ENCODE measurements around the gene EXOC4. TPM values are rescaled to one million over a fixed set of nuclear protein-coding genes. Genes with fewer than 3 reads are reported as not detected.

The EXOC4 gene
- total RNA-seq, 2 experiments from 2014 or later = 58.0 to 59.9 TPM

DNA sequence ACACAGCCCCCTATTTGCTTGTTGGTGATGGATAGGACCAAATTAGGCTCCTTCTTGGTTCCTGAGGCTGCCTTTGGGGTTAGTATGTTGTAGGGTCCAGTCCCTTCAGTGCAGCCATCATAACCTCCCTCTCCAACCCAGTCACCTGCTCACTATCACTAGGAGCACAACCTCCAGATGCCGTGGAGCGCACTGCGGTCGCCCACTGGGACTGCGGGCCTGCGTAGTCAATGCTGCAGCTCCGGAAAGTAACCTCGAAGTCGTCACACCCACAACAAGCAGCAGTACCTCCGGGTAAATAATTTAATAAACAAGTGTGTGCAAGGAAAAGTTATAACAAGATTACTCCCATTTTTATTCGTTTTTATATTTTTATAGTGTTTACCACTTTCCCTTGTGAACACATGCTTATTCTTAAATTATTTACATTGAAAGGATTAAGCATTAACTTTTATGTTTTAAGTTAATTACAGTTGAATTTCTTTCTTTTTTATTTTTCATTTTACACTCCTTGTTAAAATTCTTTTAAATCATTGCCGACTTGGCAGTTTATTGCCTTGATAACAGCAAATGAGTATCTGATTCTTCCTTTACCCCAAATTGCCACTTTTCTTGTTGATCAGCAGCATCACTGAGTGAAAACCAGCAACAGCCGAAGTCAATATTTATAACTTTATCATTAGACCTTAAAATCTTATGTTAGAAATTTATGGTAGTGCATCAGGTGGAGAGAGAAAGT, 474.8 kb downstream of the EXOC4 start:
- ChIA-PET POLR2A (no interaction called here), CTCF (no interaction called here)
- Histone ChIP-seq H3K36me3 (ENCODE audit: insufficient read depth, low read length) (no peaks in the 10 kb centered on the region), H3K27ac (ENCODE audit: low read depth in 1 of 2, low read length in 2 of 2) (no peak overlapping the region), H3K4me3 (ENCODE audit: low read length) (no peak overlapping the region), H3K27me3 (ENCODE audit: control insufficient read depth in 1 of 2, insufficient read depth in 2 of 2, low read length in 2 of 2) (no peaks in the 10 kb centered on the region), H3K9me3 (ENCODE audit: control insufficient read depth in 1 of 2, insufficient read depth in 1 of 2, low read length in 2 of 2) (no peaks in the 10 kb centered on the region), H3K4me1 (ENCODE audit: insufficient read depth, low read length) (no peaks in the 10 kb centered on the region)
- Mint-ChIP-seq H3K9me3 (no peaks in the 10 kb centered on the region), H3K4me1 (ENCODE audit: low read depth) (no peaks in the 10 kb centered on the region), H3K36me3 (ENCODE audit: low read depth) (no peaks in the 10 kb centered on the region), H3K27ac (no peak overlapping the region), H3K27me3 (no peaks in the 10 kb centered on the region), H3K4me3 (no peak overlapping the region)
- TF ChIP-seq, protein P1, sequence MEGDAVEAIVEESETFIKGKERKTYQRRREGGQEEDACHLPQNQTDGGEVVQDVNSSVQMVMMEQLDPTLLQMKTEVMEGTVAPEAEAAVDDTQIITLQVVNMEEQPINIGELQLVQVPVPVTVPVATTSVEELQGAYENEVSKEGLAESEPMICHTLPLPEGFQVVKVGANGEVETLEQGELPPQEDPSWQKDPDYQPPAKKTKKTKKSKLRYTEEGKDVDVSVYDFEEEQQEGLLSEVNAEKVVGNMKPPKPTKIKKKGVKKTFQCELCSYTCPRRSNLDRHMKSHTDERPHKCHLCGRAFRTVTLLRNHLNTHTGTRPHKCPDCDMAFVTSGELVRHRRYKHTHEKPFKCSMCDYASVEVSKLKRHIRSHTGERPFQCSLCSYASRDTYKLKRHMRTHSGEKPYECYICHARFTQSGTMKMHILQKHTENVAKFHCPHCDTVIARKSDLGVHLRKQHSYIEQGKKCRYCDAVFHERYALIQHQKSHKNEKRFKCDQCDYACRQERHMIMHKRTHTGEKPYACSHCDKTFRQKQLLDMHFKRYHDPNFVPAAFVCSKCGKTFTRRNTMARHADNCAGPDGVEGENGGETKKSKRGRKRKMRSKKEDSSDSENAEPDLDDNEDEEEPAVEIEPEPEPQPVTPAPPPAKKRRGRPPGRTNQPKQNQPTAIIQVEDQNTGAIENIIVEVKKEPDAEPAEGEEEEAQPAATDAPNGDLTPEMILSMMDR (IDR thresholded peaks at IDR 0.05) = no peak
- DNase-seq (no peak), ATAC-seq (ENCODE audit: poor library complexity) (no peak)
- intact Hi-C loops (cut with DNase I, micrococcal nuclease) = no loop called here

DNA sequence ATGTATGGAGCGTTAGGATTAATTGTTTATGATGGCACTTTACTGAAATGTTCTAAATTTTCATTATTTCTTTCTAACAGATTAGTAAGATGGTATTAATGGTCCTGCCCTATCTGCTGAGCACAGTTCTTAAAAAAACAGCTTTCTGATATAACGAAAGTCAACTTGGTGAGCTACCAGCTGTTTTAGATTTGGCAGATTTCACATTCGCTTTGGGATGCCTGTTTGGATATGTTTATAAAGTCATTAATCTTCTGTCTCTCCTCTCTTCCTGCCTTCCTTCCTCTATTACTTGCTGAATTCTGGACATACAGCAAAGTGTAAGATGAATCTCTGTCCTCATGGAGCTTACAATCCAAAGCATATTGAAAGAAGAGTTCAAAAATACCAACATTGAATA, 477.5 kb downstream of the EXOC4 start:
- no peaks in the 10 kb centered on the region for H3K36me3 ChIP-seq (ENCODE audit: insufficient read depth, low read length)
- intact Hi-C loops (cut with DNase I, micrococcal nuclease) = no loop called here
- no peaks in the 10 kb centered on the region for H3K27me3 Mint-ChIP-seq
- no peaks in the 10 kb centered on the region for H3K9me3 ChIP-seq (ENCODE audit: control insufficient read depth in 1 of 2, insufficient read depth in 1 of 2, low read length in 2 of 2)
- ChIA-PET POLR2A (no interaction called here), CTCF (interaction anchor here (0.6 kb wide), 1 partner anchor 54 kb away, joined by 3 read pairs; no protein-coding TSS in a partner anchor)
- no peak overlapping the region for H3K4me3 Mint-ChIP-seq
- H3K27ac ChIP-seq (ENCODE audit: low read depth in 1 of 2, low read length in 2 of 2) = no peak overlapping the region
- H3K27me3 ChIP-seq (ENCODE audit: control insufficient read depth in 1 of 2, insufficient read depth in 2 of 2, low read length in 2 of 2) = no peaks in the 10 kb centered on the region
- TF ChIP-seq, protein P1 (IDR thresholded peaks at IDR 0.05) = no peak
- H3K4me1 Mint-ChIP-seq (ENCODE audit: low read depth) = no peaks in the 10 kb centered on the region
- DNase-seq (no peak), ATAC-seq (ENCODE audit: poor library complexity) (no peak)
- no peak overlapping the region for H3K4me3 ChIP-seq (ENCODE audit: low read length)
- no peaks in the 10 kb centered on the region for H3K9me3 Mint-ChIP-seq
- no peaks in the 10 kb centered on the region for H3K4me1 ChIP-seq (ENCODE audit: insufficient read depth, low read length)
- H3K27ac Mint-ChIP-seq = no peak overlapping the region
- H3K36me3 Mint-ChIP-seq (ENCODE audit: low read depth) = no peaks in the 10 kb centered on the region

DNA sequence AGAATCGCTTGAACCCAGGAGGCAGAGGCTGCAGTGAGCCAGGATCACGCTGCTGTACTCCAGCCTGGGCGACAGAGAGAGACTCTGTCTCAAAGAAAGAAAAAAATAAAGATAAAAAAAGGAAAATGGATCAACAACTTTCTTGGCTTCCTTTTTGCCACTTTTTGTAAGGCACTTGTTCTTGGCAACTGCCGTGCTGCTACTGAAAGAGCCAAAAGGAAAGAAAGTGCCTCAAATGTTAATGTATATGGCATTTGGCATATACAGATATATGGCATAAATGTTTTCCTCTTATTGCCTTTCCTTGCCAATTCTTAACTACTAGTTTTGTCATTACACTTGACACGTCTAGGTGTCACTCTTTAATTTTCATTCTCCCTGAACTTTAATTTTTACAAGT, 480.5 kb downstream of the EXOC4 start:
- Mint-ChIP-seq H3K4me3 (no peak overlapping the region), H3K36me3 (ENCODE audit: low read depth) (no peaks in the 10 kb centered on the region), H3K4me1 (ENCODE audit: low read depth) (no peaks in the 10 kb centered on the region), H3K27me3 (no peaks in the 10 kb centered on the region), H3K27ac (no peak overlapping the region), H3K9me3 (no peaks in the 10 kb centered on the region)
- Histone ChIP-seq H3K4me3 (ENCODE audit: low read length) (no peak overlapping the region), H3K36me3 (ENCODE audit: insufficient read depth, low read length) (no peaks in the 10 kb centered on the region), H3K9me3 (ENCODE audit: control insufficient read depth in 1 of 2, insufficient read depth in 1 of 2, low read length in 2 of 2) (no peaks in the 10 kb centered on the region), H3K27me3 (ENCODE audit: control insufficient read depth in 1 of 2, insufficient read depth in 2 of 2, low read length in 2 of 2) (no peaks in the 10 kb centered on the region), H3K4me1 (ENCODE audit: insufficient read depth, low read length) (no peaks in the 10 kb centered on the region), H3K27ac (ENCODE audit: low read depth in 1 of 2, low read length in 2 of 2) (no peak overlapping the region)
- ATAC-seq (ENCODE audit: poor library complexity) = no peak
- DNase-seq = no peak
- TF ChIP-seq, protein P1 (IDR thresholded peaks at IDR 0.05) = no peak
- ChIA-PET POLR2A (no interaction called here), CTCF (no interaction called here)
- intact Hi-C loops (cut with DNase I, micrococcal nuclease) = no loop called here
